ENCODE data around the gene TNP1.

- TF ChIP-seq CTCF (IDR thresholded peaks at IDR 0.05) (no peak), POLR2AphosphoS5 (IDR thresholded peaks at IDR 0.05) (no peak), POLR2A (IDR thresholded peaks at IDR 0.05) (no peak), EP300 (IDR thresholded peaks at IDR 0.05; ENCODE audit: low read depth) (no peak)
These were observed 12.8 kb upstream of the TNP1 start for GRCh38 chr2:216872624-216873023.
